Neutrophil (primary cell): ENCODE results near the gene ISG20L2.

ENCODE experiments used
- H3K27ac ChIP-seq: fragments of 200-600 bp; sonication (generic); 2 replicates; pipeline ENCODE4 v1.5.1; 2016; ENCODE audit warnings: mild to moderate bottlenecking, moderate library complexity
- H3K27me3 ChIP-seq: fragments of 200-600 bp; sonication (generic); 2 replicates; pipeline ENCODE4 v1.6.0; 2016; ENCODE audit warnings: mild to moderate bottlenecking
- H3K36me3 ChIP-seq: fragments of 200-600 bp; sonication (generic); 2 replicates; pipeline ENCODE4 v1.5.1; 2017
- H3K4me1 ChIP-seq, 2 experiments: fragments of 200-600 bp in 1 of 2; sonication (generic) in 1 of 2; 1 replicate in 1 of 2; 2 replicates in 1 of 2; pipeline versions ENCODE4 v1.5.1 to v1.6.1; 2013 to 2016; ENCODE audit warnings: low read depth in 1 of 2, low read length in 1 of 2, mild to moderate bottlenecking in 1 of 2, moderate library complexity in 1 of 2; ENCODE audit not compliant: control insufficient read depth in 1 of 2, insufficient read depth in 1 of 2
- H3K4me3 ChIP-seq, 2 experiments: fragments of 200-600 bp in 1 of 2; sonication (generic) in 1 of 2; 1 replicate in 1 of 2; 2 replicates in 1 of 2; pipeline ENCODE4 v1.5.1; 2013 to 2016; ENCODE audit warnings: low read depth in 1 of 2, low read length in 1 of 2, mild to moderate bottlenecking in 1 of 2, moderate library complexity in 1 of 2
- H3K9me3 ChIP-seq: fragments of 200-600 bp; sonication (generic); 2 replicates; pipeline ENCODE4 v1.5.1; 2016
- TF ChIP-seq, protein P1 (sequence below): fragments of 200-600 bp; sonication (generic); IDR thresholded peaks from 2 replicates; pipeline ENCODE4 v1.5.1; 2016; ENCODE audit warnings: antibody characterized with exemption

The ISG20L2 gene

GRCh38 chr1:156721131-156721530, 7.4 kb downstream of the ISG20L2 start:
- TF ChIP-seq, protein P1, sequence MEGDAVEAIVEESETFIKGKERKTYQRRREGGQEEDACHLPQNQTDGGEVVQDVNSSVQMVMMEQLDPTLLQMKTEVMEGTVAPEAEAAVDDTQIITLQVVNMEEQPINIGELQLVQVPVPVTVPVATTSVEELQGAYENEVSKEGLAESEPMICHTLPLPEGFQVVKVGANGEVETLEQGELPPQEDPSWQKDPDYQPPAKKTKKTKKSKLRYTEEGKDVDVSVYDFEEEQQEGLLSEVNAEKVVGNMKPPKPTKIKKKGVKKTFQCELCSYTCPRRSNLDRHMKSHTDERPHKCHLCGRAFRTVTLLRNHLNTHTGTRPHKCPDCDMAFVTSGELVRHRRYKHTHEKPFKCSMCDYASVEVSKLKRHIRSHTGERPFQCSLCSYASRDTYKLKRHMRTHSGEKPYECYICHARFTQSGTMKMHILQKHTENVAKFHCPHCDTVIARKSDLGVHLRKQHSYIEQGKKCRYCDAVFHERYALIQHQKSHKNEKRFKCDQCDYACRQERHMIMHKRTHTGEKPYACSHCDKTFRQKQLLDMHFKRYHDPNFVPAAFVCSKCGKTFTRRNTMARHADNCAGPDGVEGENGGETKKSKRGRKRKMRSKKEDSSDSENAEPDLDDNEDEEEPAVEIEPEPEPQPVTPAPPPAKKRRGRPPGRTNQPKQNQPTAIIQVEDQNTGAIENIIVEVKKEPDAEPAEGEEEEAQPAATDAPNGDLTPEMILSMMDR, result no peak
- Histone ChIP-seq H3K36me3 (peaks cover 55% of the 10 kb centered on the region), H3K4me1 (peaks cover 11 to 14% of the 10 kb centered on the region in 2 experiments), H3K9me3 (no peaks in the 10 kb centered on the region), H3K27me3 (no peaks in the 10 kb centered on the region), H3K27ac (no peak overlapping the region), H3K4me3 (no peak overlapping the region)

DNA sequence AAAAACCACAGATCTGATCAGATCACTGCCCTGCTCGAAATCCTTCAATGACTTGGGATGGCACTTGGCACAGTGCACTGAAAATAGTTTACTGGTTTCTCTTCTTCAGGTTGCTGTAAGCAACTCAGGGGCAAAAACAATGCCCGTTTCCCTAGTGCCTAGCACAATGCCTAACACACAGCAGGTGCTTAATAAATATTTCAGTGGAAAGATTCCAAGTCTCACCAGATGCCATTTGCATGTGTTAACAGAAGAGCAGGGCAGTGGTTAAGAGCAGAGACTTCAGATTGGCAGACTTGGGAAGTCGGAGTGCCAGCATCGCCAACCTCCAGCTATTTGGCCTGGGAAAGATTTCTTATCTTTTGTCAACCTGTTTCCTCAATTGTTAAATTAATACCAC, 11.2 kb downstream of the ISG20L2 start:
- Histone ChIP-seq H3K27ac (no peak overlapping the region), H3K4me1 (no peaks in the 10 kb centered on the region), H3K27me3 (no peaks in the 10 kb centered on the region), H3K4me3 (no peak overlapping the region), H3K9me3 (no peaks in the 10 kb centered on the region), H3K36me3 (peaks cover 41% of the 10 kb centered on the region)
- TF ChIP-seq, protein P1, result no peak

DNA sequence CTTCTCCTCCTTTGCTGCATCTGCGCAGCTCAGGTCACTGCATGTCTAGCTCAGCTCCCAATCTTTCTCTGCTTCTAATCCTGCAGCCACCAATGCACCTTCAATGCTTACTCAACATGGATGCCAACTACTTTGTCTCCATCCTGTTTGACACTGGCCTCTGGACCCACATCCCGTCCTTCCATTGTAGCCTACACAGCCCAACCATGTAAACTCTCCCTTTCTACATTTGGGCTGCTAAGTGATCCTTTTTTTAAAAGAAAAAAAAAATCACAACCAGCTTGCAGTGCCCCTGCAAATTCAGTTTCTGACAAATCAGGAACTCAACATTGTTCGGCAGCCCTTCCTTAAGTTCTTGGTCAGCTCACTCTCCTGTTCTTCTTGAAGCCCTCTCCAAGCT, 13.7 kb downstream of the ISG20L2 start:
- Histone ChIP-seq H3K4me1 (no peaks in the 10 kb centered on the region), H3K27me3 (peaks cover 4% of the 10 kb centered on the region), H3K9me3 (no peaks in the 10 kb centered on the region), H3K4me3 (no peak overlapping the region), H3K27ac (no peak overlapping the region), H3K36me3 (peaks cover 22% of the 10 kb centered on the region)
- TF ChIP-seq, protein P1, result no peak

GRCh38 chr1:156712626-156713025, 15.9 kb downstream of the ISG20L2 start:
- H3K27ac ChIP-seq, result no peak overlapping the region
- H3K27me3 ChIP-seq, result peaks cover 24% of the 10 kb centered on the region
- no peak overlapping the region for H3K4me3 ChIP-seq
- H3K4me1 ChIP-seq, result no peaks in the 10 kb centered on the region
- peaks cover 14% of the 10 kb centered on the region for H3K36me3 ChIP-seq
- TF ChIP-seq, protein P1, result no peak
- H3K9me3 ChIP-seq, result no peaks in the 10 kb centered on the region

- no peaks in the 10 kb centered on the region for H3K4me1 ChIP-seq
- no peak overlapping the region for H3K4me3 ChIP-seq
- H3K36me3 ChIP-seq, result peaks cover 14% of the 10 kb centered on the region
- H3K27ac ChIP-seq, result no peak overlapping the region
- peaks cover 38% of the 10 kb centered on the region for H3K27me3 ChIP-seq
- TF ChIP-seq, protein P1, result no peak
- no peaks in the 10 kb centered on the region for H3K9me3 ChIP-seq
Observed at GRCh38 chr1:156711011-156711817, 17.4 kb downstream of the ISG20L2 start.
